ENCODE data around the gene NFIX. TPM values are rescaled to one million over a fixed set of nuclear protein-coding genes. Genes with fewer than 3 reads are reported as not detected.

Gene NFIX
- total and polyA plus RNA-seq, 2 of the 13 experiments (the other 11 are each of a cell fraction or from before 2014, with no cell fraction given): 3.4 to 5.4 TPM

- TF ChIP-seq ZNF775 (CRISPR knock-in tag; IDR thresholded peaks at IDR 0.05; ENCODE audit: borderline replicate concordance): no peak
- peak; percentile 22; the same call in 1 of the 2 replicates for TF ChIP-seq GABPB1 (CRISPR knock-in tag; IDR thresholded peaks at IDR 0.05)
- TF ChIP-seq STAG1 (CRISPR knock-in tag; IDR thresholded peaks at IDR 0.05): peak; percentile 72
- TF ChIP-seq SAP130 (CRISPR knock-in tag; IDR thresholded peaks at IDR 0.05; ENCODE audit: low read depth): peak; percentile 50
- TF ChIP-seq GATAD1 (CRISPR knock-in tag; IDR thresholded peaks at IDR 0.05): 0 out of 2 replicates have a peak, but pooled peaks have one; percentile 46
- no peak for TF ChIP-seq RBM39 (IDR thresholded peaks at IDR 0.05; ENCODE audit: low read depth, low read length, poor library complexity, severe bottlenecking)
- no peak for TF ChIP-seq HIC2 (CRISPR knock-in tag; IDR thresholded peaks at IDR 0.05; ENCODE audit: low read depth)
- TF ChIP-seq ZNF646 (CRISPR knock-in tag; IDR thresholded peaks at IDR 0.05): no peak
- TF ChIP-seq THRA (CRISPR knock-in tag; IDR thresholded peaks at IDR 0.05; ENCODE audit: borderline replicate concordance): peak; percentile 62; the same call in 1 of the 2 replicates
- TF ChIP-seq HNRNPK (IDR thresholded peaks at IDR 0.05; ENCODE audit: low read depth, low read length, poor library complexity, severe bottlenecking): no peak
- no peak for TF ChIP-seq ZBTB34 (CRISPR knock-in tag; IDR thresholded peaks at IDR 0.05)
- TF ChIP-seq ZNF512B (CRISPR knock-in tag; IDR thresholded peaks at IDR 0.05; ENCODE audit: borderline replicate concordance): no peak
Measured at GRCh38 chr19:13033819-13034611, 38.7 kb downstream of the NFIX start (continued).
